Thymus (tissue), 11 donors: Measurements from ENCODE around the gene NFS1. TPM values are rescaled to one million over a fixed set of nuclear protein-coding genes. Genes with fewer than 3 reads are reported as not detected.
A peak's percentile ranks its signal among the peaks of the same experiment; 100 is the strongest.

Source experiments
- DNase-seq, 9 donors: peaks; one replicate each; pipeline ENCODE4 v3.0.0-alpha.2; 2013; ENCODE audit warnings: low spot score in 9 of 9, low read depth in 6 of 9, missing footprints in 1 of 9
- H3K27ac ChIP-seq, 2 donors: one replicate each; pipeline ENCODE4 v1.5.1; 2013; ENCODE audit warnings: control low read depth in 1 of 2, low read depth in 1 of 2, low read length in 1 of 2, mild to moderate bottlenecking in 1 of 2, moderate library complexity in 1 of 2
- H3K27me3 ChIP-seq, 2 donors: one replicate each; pipeline ENCODE4 v1.5.1; 2013; ENCODE audit warnings: low read length in 1 of 2; ENCODE audit not compliant: control insufficient read depth in 2 of 2, insufficient read depth in 1 of 2
- H3K36me3 ChIP-seq, 2 donors: one replicate each; pipeline ENCODE4 v1.5.1; 2013; ENCODE audit warnings: low read length in 1 of 2, mild to moderate bottlenecking in 1 of 2, moderate library complexity in 1 of 2; ENCODE audit not compliant: control insufficient read depth in 2 of 2, insufficient read depth in 2 of 2
- H3K4me1 ChIP-seq, 2 donors: one replicate each; pipeline ENCODE4 v1.5.1; 2013; ENCODE audit warnings: low read length in 2 of 2; ENCODE audit not compliant: control insufficient read depth in 2 of 2, insufficient read depth in 2 of 2
- H3K4me3 ChIP-seq, 2 donors: one replicate each; pipeline ENCODE4 v1.5.1; 2013; ENCODE audit warnings: low read length in 2 of 2, control low read depth in 1 of 2, mild to moderate bottlenecking in 1 of 2
- H3K9me3 ChIP-seq, 2 donors: one replicate each; pipeline ENCODE4 v1.5.1; 2013; ENCODE audit warnings: low read length in 1 of 2, mild to moderate bottlenecking in 1 of 2; ENCODE audit not compliant: control insufficient read depth in 2 of 2, insufficient read depth in 1 of 2
- WGBS: extraction: QIAGEN DNeasy Blood & Tissue Kit; methylation state at CpG from one replicate; pipeline ENCODE4 v1.1.7; 2013; 5-methylcytosine and 5-hydroxymethylcytosine counted together
- polyA plus RNA-seq: library from polyadenylated mRNA; stranded (reverse); fragments of 200-250 nt; gene quantifications from one replicate; pipeline ENCODE4 v1.2.3, GENCODE V29; 2013
- total RNA-seq: library from RNA; stranded (reverse); fragments of 120-200 nt; gene quantifications from one replicate; pipeline ENCODE4 v1.2.4, GENCODE V29; 2013
- donor health status: healthy.

Gene NFS1
- total and polyA plus RNA-seq, 2 donors: 13.2 to 25.5 TPM

GRCh38 chr20:35738410-35739179, 39.4 kb upstream of the NFS1 start:
- WGBS: 37% methylated on average over 4 of the region's 4 CpGs
- peaks cover 35 to 69% of the 10 kb centered on the region in 2 donors for H3K36me3 ChIP-seq
- H3K27me3 ChIP-seq: no peaks in the 10 kb centered on the region
- DNase-seq: peak in 1 of 9 donors; percentile 16
- peaks cover 9 to 15% of the 10 kb centered on the region in 2 donors for H3K4me1 ChIP-seq
- no peak overlapping the region for H3K27ac ChIP-seq
- H3K9me3 ChIP-seq: no peaks in the 10 kb centered on the region
- peak overlapping the region in 1 of 2 donors; percentile 27 for H3K4me3 ChIP-seq

GRCh38 chr20:35737865-35738333, 38.7 kb upstream of the NFS1 start:
- H3K36me3 ChIP-seq: peaks cover 40 to 76% of the 10 kb centered on the region in 2 donors
- 95% methylated on average over 15 of the region's 15 CpGs for whole genome bisulfite sequencing
- no peak overlapping the region for H3K27ac ChIP-seq
- peaks cover 9% of the 10 kb centered on the region in 2 donors for H3K4me1 ChIP-seq
- no peaks in the 10 kb centered on the region for H3K9me3 ChIP-seq
- H3K4me3 ChIP-seq: no peak overlapping the region
- no peak for DNase-seq
- H3K27me3 ChIP-seq: no peaks in the 10 kb centered on the region

- Histone ChIP-seq H3K9me3 (no peaks in the 10 kb centered on the region), H3K27me3 (no peaks in the 10 kb centered on the region), H3K4me1 (peaks cover 9% of the 10 kb centered on the region in 2 donors), H3K36me3 (peaks cover 46 to 94% of the 10 kb centered on the region in 2 donors), H3K4me3 (no peak overlapping the region), H3K27ac (no peak overlapping the region)
- DNase-seq: no peak
- 92% methylated on average over 7 of the region's 7 CpGs for WGBS
Observed at GRCh38 chr20:35735826-35736470, 36.8 kb upstream of the NFS1 start.

GRCh38 chr20:35734777-35735649, 35.9 kb upstream of the NFS1 start:
- Histone ChIP-seq H3K27ac (no peak overlapping the region), H3K27me3 (no peaks in the 10 kb centered on the region), H3K4me1 (peaks cover 9% of the 10 kb centered on the region in 2 donors), H3K36me3 (peaks cover 42 to 95% of the 10 kb centered on the region in 2 donors), H3K9me3 (no peaks in the 10 kb centered on the region), H3K4me3 (no peak overlapping the region)
- no peak for DNase-seq
- 92% methylated on average over 4 of the region's 4 CpGs for WGBS

- no peak for DNase-seq
- peaks cover 44 to 95% of the 10 kb centered on the region in 2 donors for H3K36me3 ChIP-seq
- H3K27ac ChIP-seq: no peak overlapping the region
- no peaks in the 10 kb centered on the region for H3K9me3 ChIP-seq
- H3K4me3 ChIP-seq: no peak overlapping the region
- H3K27me3 ChIP-seq: no peaks in the 10 kb centered on the region
- H3K4me1 ChIP-seq: peaks cover 8 to 9% of the 10 kb centered on the region in 2 donors
Observed at GRCh38 chr20:35734374-35734773, 35.2 kb upstream of the NFS1 start.

GRCh38 chr20:35732644-35732982, 33.5 kb upstream of the NFS1 start:
- Histone ChIP-seq H3K9me3 (no peaks in the 10 kb centered on the region), H3K36me3 (peaks cover 41 to 97% of the 10 kb centered on the region in 2 donors), H3K4me1 (peaks cover 2 to 4% of the 10 kb centered on the region in 2 donors), H3K4me3 (no peak overlapping the region), H3K27me3 (no peaks in the 10 kb centered on the region), H3K27ac (no peak overlapping the region)
- WGBS: 93% methylated on average over 1 of the region's 1 CpG
- no peak for DNase-seq

GRCh38 chr20:35731862-35732643, 32.9 kb upstream of the NFS1 start:
- Histone ChIP-seq H3K9me3 (no peaks in the 10 kb centered on the region), H3K36me3 (peaks cover 42 to 96% of the 10 kb centered on the region in 2 donors), H3K27ac (no peak overlapping the region), H3K27me3 (no peaks in the 10 kb centered on the region), H3K4me1 (peaks cover 2 to 4% of the 10 kb centered on the region in 2 donors), H3K4me3 (no peak overlapping the region)
- WGBS: 97% methylated on average over 24 of the region's 24 CpGs
- no peak for DNase-seq

GRCh38 chr20:35731469-35731788, 32.3 kb upstream of the NFS1 start:
- Histone ChIP-seq H3K27me3 (no peaks in the 10 kb centered on the region), H3K4me3 (no peak overlapping the region), H3K9me3 (no peaks in the 10 kb centered on the region), H3K27ac (no peak overlapping the region), H3K36me3 (peaks cover 43 to 97% of the 10 kb centered on the region in 2 donors), H3K4me1 (peaks cover 0 to 4% of the 10 kb centered on the region in 2 donors)
- WGBS: 92% methylated on average over 2 of the region's 2 CpGs
- no peak for DNase-seq
